SU-DHL-6 (cell line): Measurements from ENCODE around the gene DGKB.

Experiments
- EZH2phosphoT487 ChIP-seq: fragments of 200-600 bp; sonication (generic), shearing (Covaris generic); conservative IDR thresholded peaks from 2 replicates; pipeline ENCODE4 v1.6.1; 2018; ENCODE audit warnings: mild to moderate bottlenecking, antibody characterized with exemption, low read length, moderate library complexity, mixed read lengths
- TF ChIP-seq, protein P1 (sequence below): fragments of 200-600 bp; sonication (generic); IDR thresholded peaks from one replicate; pipeline ENCODE4 v1.5.1; 2017; ENCODE audit warnings: antibody characterized with exemption, mild to moderate bottlenecking, low read length, moderate library complexity; ENCODE audit not compliant: insufficient read depth, poor library complexity, severe bottlenecking

DNA sequence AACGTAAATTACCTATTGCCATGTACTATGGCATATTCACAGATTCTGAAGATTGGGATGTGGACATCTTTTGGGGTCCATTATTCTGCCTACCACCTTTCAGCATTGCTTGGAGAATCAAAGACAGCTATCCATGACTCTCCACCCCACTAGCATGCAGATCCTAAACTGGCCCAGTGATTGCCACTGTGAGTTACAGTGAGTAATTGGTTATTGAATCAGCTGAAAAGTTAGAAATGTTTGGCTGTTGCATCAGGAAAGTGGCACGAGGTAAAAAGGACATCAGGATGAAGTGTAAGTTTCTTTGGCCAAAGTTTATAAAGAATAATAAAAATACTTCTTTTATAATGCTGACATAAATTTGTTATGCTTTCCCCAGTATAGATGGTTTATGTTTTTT lies 764.9 kb downstream of the DGKB start:
- TF ChIP-seq, protein P1, sequence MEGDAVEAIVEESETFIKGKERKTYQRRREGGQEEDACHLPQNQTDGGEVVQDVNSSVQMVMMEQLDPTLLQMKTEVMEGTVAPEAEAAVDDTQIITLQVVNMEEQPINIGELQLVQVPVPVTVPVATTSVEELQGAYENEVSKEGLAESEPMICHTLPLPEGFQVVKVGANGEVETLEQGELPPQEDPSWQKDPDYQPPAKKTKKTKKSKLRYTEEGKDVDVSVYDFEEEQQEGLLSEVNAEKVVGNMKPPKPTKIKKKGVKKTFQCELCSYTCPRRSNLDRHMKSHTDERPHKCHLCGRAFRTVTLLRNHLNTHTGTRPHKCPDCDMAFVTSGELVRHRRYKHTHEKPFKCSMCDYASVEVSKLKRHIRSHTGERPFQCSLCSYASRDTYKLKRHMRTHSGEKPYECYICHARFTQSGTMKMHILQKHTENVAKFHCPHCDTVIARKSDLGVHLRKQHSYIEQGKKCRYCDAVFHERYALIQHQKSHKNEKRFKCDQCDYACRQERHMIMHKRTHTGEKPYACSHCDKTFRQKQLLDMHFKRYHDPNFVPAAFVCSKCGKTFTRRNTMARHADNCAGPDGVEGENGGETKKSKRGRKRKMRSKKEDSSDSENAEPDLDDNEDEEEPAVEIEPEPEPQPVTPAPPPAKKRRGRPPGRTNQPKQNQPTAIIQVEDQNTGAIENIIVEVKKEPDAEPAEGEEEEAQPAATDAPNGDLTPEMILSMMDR, result no peak
- TF ChIP-seq EZH2phosphoT487, result no peak
